Measurements from ENCODE around the gene SGTA. TPM values are rescaled to one million over a fixed set of nuclear protein-coding genes. Genes with fewer than 3 reads are reported as not detected.

The SGTA gene
- total and polyA plus RNA-seq, 2 of the 13 experiments (the other 11 are each of a cell fraction or from before 2014, with no cell fraction given), result 43.9 to 47.4 TPM

DNA sequence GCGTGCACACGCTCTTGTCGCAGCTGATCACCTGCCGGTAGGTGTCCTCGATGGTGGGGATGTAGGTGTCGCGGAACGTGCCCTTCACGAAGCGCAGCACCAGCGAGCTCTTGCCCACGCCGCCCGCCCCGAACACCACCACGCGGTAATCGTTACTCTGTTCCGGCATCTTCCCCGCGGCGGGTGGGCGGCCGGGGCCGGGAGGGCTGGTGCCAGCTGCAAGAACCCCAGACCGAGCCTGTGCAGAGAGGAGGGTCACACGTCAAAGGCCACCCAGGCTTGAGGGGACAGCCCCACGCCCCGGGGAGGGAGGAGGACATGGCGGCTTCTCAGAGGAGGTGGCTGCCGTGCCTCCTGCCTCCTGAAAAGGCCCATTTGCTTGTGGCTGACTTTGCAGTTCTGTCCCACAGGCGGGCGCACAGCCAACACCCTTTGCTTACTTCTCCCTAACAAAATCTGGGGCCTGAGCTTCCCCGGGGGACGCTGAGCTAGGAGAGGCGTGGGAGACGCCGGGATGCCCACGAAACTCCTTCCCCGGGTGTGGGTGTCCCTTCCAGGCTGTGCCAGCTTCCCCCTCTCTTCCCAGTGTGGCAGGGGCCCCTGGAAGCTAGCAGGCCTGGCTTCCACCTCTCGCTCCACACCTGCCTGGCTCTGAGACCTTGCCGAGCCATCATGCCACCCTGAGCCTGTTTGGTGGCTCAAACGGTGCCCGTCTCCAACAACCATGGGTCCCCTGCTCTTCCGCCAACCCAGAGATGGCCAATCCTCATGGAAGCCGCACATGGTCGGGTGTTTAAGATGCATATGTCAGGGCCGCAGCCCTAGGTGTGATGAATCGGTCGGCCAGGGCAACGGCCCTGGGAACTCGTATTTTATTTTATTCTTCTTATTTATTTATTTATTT lies 65.2 kb downstream of the SGTA start:
- Histone ChIP-seq H3K4me3 (replicated peaks in 1 of 3; ENCODE audit: insufficient read depth in 1 of 3, low read depth in 2 of 3, low read length in 3 of 3) (no peak overlapping the region), H4K20me1 (ENCODE audit: insufficient read depth, low read length) (no peaks in the 10 kb centered on the region), H3K79me2 (ENCODE audit: insufficient read depth, low read length) (no peaks in the 10 kb centered on the region), H3K4me1 (ENCODE audit: insufficient read depth, low read length) (peaks cover 25% of the 10 kb centered on the region), H3K4me2 (ENCODE audit: low read depth, low read length) (no peak overlapping the region), H3K9ac (ENCODE audit: insufficient read depth, low read depth, low read length) (no peak overlapping the region), H3K36me3 (replicated peaks in 1 of 2; ENCODE audit: control insufficient read depth in 1 of 2, insufficient read depth in 2 of 2, low read length in 2 of 2) (no peaks in the 10 kb centered on the region), H3K27ac (ENCODE audit: extremely low read length, insufficient read depth, low read length) (no peak overlapping the region), H2AFZ (ENCODE audit: low read length) (no peak overlapping the region), H3K9me3 (ENCODE audit: low read length) (peaks cover 8% of the 10 kb centered on the region), H3K27me3 (ENCODE audit: control insufficient read depth in 1 of 2, insufficient read depth in 2 of 2, low read length in 2 of 2) (peaks cover 15 to 46% of the 10 kb centered on the region in 2 experiments)
- no TSS peak for BruUV-seq (replicated peaks)
- TF ChIP-seq ZNF510 (CRISPR knock-in tag; IDR thresholded peaks at IDR 0.05; ENCODE audit: low read depth) (no peak), ZNF460 (CRISPR knock-in tag; IDR thresholded peaks at IDR 0.05; ENCODE audit: borderline replicate concordance) (no peak), MBD4 (IDR thresholded peaks at IDR 0.05; ENCODE audit: borderline replicate concordance, low read length) (no peak)
- intact Hi-C loops (cut with micrococcal nuclease; ENCODE audit: unreplicated experiment) (no loop called here), in situ Hi-C loops (cut with HindIII; ENCODE audit: extremely low pct_ligation_motif_present, low pct_unique_long_range_greater_than_20kb) (no loop called here)
- 67% methylated on average over 34 of the region's 52 CpGs for WGBS (ENCODE audit: low lambda C conversion rate)
- ATAC-seq, result no peak
- FAIRE-seq, result no peak
- POLR2A ChIA-PET, result no interaction called here
- DNase-seq (ENCODE audit: low spot score), result no peak
- CTCF ChIA-PET (ENCODE audit: low intra/inter-chr PET ratio, low total read pairs), result no interaction called here

DNA sequence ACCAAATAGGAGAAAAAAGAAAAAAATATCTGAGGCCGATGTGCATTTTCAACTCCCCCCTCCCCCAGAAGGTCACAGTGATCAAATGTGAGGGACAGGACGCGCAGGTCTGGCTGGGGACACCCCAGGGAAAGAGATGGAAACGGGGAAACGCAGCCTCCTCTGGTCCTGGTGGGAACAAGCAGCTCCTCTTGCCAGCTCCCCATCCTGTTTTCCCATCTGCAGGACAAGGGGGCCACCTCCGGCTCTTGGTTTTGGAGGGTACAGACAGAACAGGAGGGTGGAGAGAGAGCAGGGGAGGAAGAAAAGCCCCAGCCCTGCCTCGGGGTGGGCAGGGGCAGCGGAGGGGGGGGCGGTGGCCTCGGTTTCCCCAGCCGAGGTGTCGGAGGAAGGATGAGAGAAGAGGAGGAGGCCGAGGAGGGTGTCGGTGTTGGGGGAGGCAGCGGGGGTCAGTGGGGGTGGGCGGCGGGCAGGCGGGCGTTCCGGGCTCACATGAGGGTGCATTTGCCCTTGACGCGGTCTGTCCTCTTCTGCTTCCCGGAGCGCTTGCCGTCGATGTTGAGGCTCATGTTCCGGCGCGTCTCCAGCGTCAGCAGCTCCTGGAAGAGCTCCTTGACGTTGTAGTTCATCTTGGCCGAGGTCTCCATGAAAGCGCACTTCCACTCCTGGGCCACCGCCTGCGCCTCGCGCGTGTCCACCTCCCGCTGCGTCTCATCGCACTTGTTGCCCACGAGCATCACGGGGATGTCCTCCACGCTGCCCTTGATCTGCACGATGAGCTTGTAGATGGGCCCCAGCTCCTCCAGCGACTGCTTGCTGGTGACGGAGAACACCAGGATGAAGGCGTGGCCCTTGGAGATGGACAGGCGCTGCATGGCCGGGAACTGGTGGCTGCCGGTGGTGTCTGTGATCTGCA lies 66.1 kb downstream of the SGTA start:
- Histone ChIP-seq H2AFZ (ENCODE audit: low read length) (no peak overlapping the region), H3K4me3 (replicated peaks in 1 of 3; ENCODE audit: insufficient read depth in 1 of 3, low read depth in 2 of 3, low read length in 3 of 3) (no peak overlapping the region), H3K27me3 (ENCODE audit: control insufficient read depth in 1 of 2, insufficient read depth in 2 of 2, low read length in 2 of 2) (peaks cover 9 to 40% of the 10 kb centered on the region in 2 experiments), H3K79me2 (ENCODE audit: insufficient read depth, low read length) (no peaks in the 10 kb centered on the region), H3K9me3 (ENCODE audit: low read length) (peaks cover 8% of the 10 kb centered on the region), H3K9ac (ENCODE audit: insufficient read depth, low read depth, low read length) (no peak overlapping the region), H3K36me3 (replicated peaks in 1 of 2; ENCODE audit: control insufficient read depth in 1 of 2, insufficient read depth in 2 of 2, low read length in 2 of 2) (no peaks in the 10 kb centered on the region), H3K27ac (ENCODE audit: extremely low read length, insufficient read depth, low read length) (no peak overlapping the region), H4K20me1 (ENCODE audit: insufficient read depth, low read length) (no peaks in the 10 kb centered on the region), H3K4me2 (ENCODE audit: low read depth, low read length) (no peak overlapping the region), H3K4me1 (ENCODE audit: insufficient read depth, low read length) (peaks cover 16% of the 10 kb centered on the region)
- CTCF ChIA-PET (ENCODE audit: low intra/inter-chr PET ratio, low total read pairs), result no interaction called here
- FAIRE-seq (no peak), DNase-seq (ENCODE audit: low spot score) (no peak), ATAC-seq (no peak)
- intact Hi-C loops (cut with micrococcal nuclease; ENCODE audit: unreplicated experiment), result no loop called here
- BruUV-seq (replicated peaks), result no TSS peak
- POLR2A ChIA-PET, result no interaction called here
- in situ Hi-C loops (cut with HindIII; ENCODE audit: extremely low pct_ligation_motif_present, low pct_unique_long_range_greater_than_20kb), result no loop called here
- 67% methylated on average over 50 of the region's 51 CpGs for WGBS (ENCODE audit: low lambda C conversion rate)
- TF ChIP-seq NR2F1 (CRISPR knock-in tag; IDR thresholded peaks at IDR 0.05), result no peak
- TF ChIP-seq ZNF883 (CRISPR knock-in tag; IDR thresholded peaks at IDR 0.05; ENCODE audit: not compliant biosample characterization), result no peak
- no peak for TF ChIP-seq ZNF557 (CRISPR knock-in tag; IDR thresholded peaks at IDR 0.05)
- TF ChIP-seq SAP130 (CRISPR knock-in tag; IDR thresholded peaks at IDR 0.05; ENCODE audit: low read depth), result no peak
- no peak for TF ChIP-seq SOX13 (IDR thresholded peaks at IDR 0.05)
- no peak for TF ChIP-seq SOX13 (CRISPR knock-in tag; conservative IDR thresholded peaks at IDR 0.05 in 1 of 2, IDR thresholded peaks at IDR 0.05 in 1 of 2)
- no peak for TF ChIP-seq MED13 (CRISPR knock-in tag; IDR thresholded peaks at IDR 0.05)
- TF ChIP-seq ZKSCAN8 (CRISPR knock-in tag; IDR thresholded peaks at IDR 0.05; ENCODE audit: borderline replicate concordance), result no peak
- no peak for TF ChIP-seq ZNF17 (CRISPR knock-in tag; IDR thresholded peaks at IDR 0.05)
- no peak for TF ChIP-seq SP2 (CRISPR knock-in tag; IDR thresholded peaks at IDR 0.05)
- no peak for TF ChIP-seq ZNF20 (CRISPR knock-in tag; IDR thresholded peaks at IDR 0.05)
- no peak for TF ChIP-seq ZFP90 (CRISPR knock-in tag; IDR thresholded peaks at IDR 0.05; ENCODE audit: borderline replicate concordance)
- TF ChIP-seq, protein P1, sequence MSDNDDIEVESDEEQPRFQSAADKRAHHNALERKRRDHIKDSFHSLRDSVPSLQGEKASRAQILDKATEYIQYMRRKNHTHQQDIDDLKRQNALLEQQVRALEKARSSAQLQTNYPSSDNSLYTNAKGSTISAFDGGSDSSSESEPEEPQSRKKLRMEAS (IDR thresholded peaks at IDR 0.05), result no peak

All from HepG2 (cell line).